ENCODE results near the gene TNIK. TPM values are rescaled to one million over a fixed set of nuclear protein-coding genes. Genes with fewer than 3 reads are reported as not detected.

Gene TNIK
- total RNA-seq, 1 experiment from 2014 or later, result 0.47 TPM

DNA sequence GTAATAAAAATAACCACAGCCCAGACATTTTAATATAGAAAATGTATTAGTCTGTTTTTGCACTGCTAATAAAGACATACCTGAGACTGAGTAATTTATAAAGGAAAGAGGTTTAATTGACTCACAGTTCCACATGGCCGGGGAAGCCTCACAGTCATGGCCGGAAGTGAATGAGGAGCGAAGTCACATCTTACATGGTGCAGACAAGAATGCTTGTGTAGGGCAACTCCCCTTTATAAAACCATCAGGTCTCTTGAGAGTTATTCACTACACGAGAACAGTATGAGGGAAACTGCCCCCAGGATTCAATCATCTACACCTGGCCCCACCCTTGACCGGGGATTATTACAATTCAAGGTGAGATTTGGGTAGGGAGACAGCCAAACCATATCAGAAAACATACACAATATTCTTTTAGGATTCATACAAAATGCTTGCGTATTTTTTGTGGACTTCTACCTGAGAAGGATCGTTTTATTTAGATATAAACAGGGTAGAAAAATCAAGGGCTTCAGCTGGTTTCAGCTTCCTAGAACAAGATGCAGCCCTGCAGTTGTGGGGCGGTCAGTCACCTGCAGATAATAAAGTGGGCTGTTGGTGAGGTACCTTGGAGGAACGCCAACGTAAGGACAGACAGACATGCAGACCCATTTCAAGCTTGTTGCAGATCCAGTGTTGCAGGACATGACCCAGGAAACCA, 101.9 kb downstream of the TNIK start:
- H3K4me1 ChIP-seq (replicated peaks), result no peaks in the 10 kb centered on the region
- H3K27ac ChIP-seq, result no peak overlapping the region
- H3K36me3 ChIP-seq, result no peaks in the 10 kb centered on the region
- no peaks in the 10 kb centered on the region for H3K27me3 ChIP-seq (replicated peaks)
- H3K4me3 ChIP-seq, result no peak overlapping the region
- H3K9me3 ChIP-seq (replicated peaks), result no peaks in the 10 kb centered on the region
- no peak for DNase-seq (ENCODE audit: low read depth in 1 of 2, low spot score in 2 of 2)

GRCh38 chr3:171357721-171358120, 102.5 kb downstream of the TNIK start:
- no peaks in the 10 kb centered on the region for H3K36me3 ChIP-seq
- H3K9me3 ChIP-seq (replicated peaks), result no peaks in the 10 kb centered on the region
- H3K27ac ChIP-seq, result no peak overlapping the region
- H3K4me3 ChIP-seq, result no peak overlapping the region
- DNase-seq (ENCODE audit: low read depth in 1 of 2, low spot score in 2 of 2), result no peak
- no peaks in the 10 kb centered on the region for H3K27me3 ChIP-seq (replicated peaks)
- no peaks in the 10 kb centered on the region for H3K4me1 ChIP-seq (replicated peaks)

DNA sequence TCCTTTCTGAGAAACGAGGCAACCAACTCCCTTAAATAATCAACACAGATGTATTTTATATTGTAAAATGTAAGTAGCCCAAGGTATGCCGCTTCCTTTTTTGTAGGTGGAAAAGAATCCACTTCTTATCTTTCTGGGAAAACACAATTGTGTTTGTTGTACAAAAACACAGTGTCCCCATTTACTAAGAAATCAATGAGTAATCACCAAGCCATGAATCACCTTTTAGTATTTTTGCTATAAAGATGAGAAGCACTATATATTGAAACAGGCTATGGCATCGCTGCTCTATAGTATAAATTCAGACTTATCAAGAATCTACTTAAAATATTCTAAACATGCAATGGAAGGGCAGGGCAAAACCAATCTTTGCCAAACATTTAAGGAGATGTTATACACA, 104.0 kb downstream of the TNIK start:
- no peaks in the 10 kb centered on the region for H3K36me3 ChIP-seq
- no peaks in the 10 kb centered on the region; the same call in 1 of the 2 replicates for H3K4me1 ChIP-seq (replicated peaks)
- H3K27ac ChIP-seq, result no peak overlapping the region
- H3K4me3 ChIP-seq, result no peak overlapping the region
- no peak for DNase-seq (ENCODE audit: low read depth in 1 of 2, low spot score in 2 of 2)
- no peaks in the 10 kb centered on the region for H3K27me3 ChIP-seq (replicated peaks)
- no peaks in the 10 kb centered on the region for H3K9me3 ChIP-seq (replicated peaks)

DNA sequence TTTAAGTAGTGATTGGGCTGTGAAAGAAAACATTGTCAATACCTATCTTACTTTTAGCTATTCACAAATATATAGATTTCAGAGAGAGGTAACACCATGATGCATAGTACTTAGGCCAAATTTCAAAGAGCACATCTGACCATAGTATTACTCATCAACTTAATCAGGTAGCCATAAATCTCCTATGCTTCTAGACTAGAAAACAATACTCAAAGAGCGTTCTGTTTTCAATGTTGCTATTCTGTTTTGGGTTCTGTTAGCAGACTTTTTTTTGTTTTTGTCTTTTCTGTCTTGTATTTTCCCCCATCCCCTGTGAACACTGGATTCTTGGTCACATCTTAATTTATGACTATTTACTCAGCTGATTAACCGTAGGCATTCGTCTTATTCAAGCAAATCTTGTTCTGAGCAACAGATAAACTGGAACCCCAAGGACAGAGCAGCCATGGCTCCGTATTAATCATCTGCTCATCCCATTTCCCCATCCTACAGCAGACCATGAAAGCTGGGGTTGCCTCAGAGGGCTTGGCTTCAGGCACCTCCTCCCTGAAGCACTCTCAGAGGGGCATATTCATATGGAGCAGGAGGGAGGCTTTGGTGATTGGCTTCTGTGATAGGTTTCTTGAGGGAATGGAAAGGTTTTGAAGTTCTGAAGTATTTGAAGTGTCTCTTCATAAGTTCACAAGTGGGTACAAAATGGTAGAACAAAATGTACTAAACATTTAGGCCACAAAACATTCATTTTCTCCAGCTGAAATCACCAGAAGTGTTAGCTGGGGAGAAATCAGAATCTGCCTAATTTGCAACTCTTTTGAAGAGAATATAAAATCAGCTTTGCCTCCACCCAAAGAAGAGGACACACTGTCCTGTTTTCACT, 105.3 kb downstream of the TNIK start:
- DNase-seq (ENCODE audit: low read depth in 1 of 2, low spot score in 2 of 2), result no peak
- Histone ChIP-seq H3K27me3 (replicated peaks) (no peaks in the 10 kb centered on the region), H3K4me3 (no peak overlapping the region), H3K36me3 (no peaks in the 10 kb centered on the region), H3K4me1 (replicated peaks) (no peaks in the 10 kb centered on the region; the same call in 1 of the 2 replicates), H3K27ac (no peak overlapping the region), H3K9me3 (replicated peaks) (no peaks in the 10 kb centered on the region)

DNA sequence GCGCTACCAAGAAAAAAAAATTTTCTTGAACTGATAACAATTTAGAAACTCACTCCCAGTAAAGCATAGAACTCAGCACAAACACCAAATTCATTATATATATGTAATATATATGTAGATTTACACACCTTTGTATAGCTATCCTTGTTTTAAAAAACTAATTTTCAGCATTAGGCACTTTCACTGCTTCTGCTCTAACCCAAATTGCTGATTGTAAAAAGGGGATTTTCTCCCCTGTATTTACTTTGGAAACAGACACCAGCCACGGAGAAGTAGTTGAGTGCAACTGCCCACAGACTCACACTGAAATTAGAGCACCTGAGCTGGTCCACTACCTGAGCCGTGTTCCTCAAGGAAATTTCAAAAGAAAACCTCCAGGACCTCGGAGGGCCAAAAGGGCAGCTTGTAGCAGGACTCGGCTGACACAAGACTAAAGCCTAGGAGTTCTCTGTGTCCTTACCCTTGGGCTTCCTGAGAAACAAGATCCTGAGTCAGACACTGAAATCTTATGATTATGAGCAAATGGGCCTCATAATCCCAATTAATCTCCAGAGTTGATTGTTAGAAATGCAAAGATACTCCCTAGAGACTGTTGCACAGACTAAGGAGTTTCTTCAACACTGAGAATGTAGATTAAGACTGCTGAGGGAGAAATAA, 106.0 kb downstream of the TNIK start:
- DNase-seq (ENCODE audit: low read depth in 1 of 2, low spot score in 2 of 2), result no peak
- Histone ChIP-seq H3K36me3 (no peaks in the 10 kb centered on the region), H3K4me1 (replicated peaks) (no peaks in the 10 kb centered on the region; the same call in 1 of the 2 replicates), H3K9me3 (replicated peaks) (no peaks in the 10 kb centered on the region), H3K4me3 (no peak overlapping the region), H3K27ac (no peak overlapping the region), H3K27me3 (replicated peaks) (no peaks in the 10 kb centered on the region)

- Histone ChIP-seq H3K27me3 (replicated peaks) (no peaks in the 10 kb centered on the region), H3K4me1 (replicated peaks) (no peaks in the 10 kb centered on the region; the same call in 1 of the 2 replicates), H3K36me3 (no peaks in the 10 kb centered on the region), H3K4me3 (no peak overlapping the region), H3K9me3 (replicated peaks) (no peaks in the 10 kb centered on the region), H3K27ac (no peak overlapping the region)
- no peak for DNase-seq (ENCODE audit: low read depth in 1 of 2, low spot score in 2 of 2)
Measured at GRCh38 chr3:171353423-171353822, 106.8 kb downstream of the TNIK start.

DNA sequence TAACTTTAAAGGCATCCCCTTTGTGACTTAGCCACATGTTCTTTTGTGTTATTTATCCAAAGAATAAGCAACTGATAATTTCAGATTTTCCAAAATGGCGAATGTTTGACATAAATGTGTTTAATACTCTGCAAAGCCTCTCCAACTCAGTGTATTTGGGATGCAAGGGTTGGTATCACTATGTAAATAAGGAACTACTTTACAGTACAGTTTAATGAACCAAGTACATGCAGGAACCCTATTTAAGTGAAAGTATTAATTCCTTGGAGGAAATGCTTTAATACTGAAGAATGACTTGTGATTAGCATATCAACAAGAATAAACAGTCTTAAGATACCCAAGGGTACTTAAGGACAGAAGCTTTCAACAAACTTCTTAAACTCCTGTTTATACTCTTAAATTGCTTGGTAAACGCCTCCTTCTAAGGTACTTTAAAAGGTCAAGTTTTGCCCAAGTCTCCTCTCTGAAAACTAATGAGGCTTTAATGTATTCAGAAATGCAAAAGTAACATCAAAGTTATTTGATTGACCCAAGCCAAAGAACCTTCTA, 107.7 kb downstream of the TNIK start:
- DNase-seq (ENCODE audit: low read depth in 1 of 2, low spot score in 2 of 2), result no peak

GRCh38 chr3:171351676-171352075, 108.5 kb downstream of the TNIK start:
- H3K4me1 ChIP-seq (replicated peaks), result no peaks in the 10 kb centered on the region; the same call in 1 of the 2 replicates
- H3K27me3 ChIP-seq (replicated peaks), result no peaks in the 10 kb centered on the region
- peak in 1 of 2 experiments; percentile 7 for DNase-seq (ENCODE audit: low read depth in 1 of 2, low spot score in 2 of 2)

More for the DNA sequence above, 107.7 kb downstream of the TNIK start:
- Histone ChIP-seq H3K9me3 (replicated peaks) (no peaks in the 10 kb centered on the region), H3K4me3 (no peak overlapping the region), H3K36me3 (no peaks in the 10 kb centered on the region), H3K27ac (no peak overlapping the region), H3K27me3 (replicated peaks) (no peaks in the 10 kb centered on the region), H3K4me1 (replicated peaks) (no peaks in the 10 kb centered on the region; the same call in 1 of the 2 replicates)

DNA sequence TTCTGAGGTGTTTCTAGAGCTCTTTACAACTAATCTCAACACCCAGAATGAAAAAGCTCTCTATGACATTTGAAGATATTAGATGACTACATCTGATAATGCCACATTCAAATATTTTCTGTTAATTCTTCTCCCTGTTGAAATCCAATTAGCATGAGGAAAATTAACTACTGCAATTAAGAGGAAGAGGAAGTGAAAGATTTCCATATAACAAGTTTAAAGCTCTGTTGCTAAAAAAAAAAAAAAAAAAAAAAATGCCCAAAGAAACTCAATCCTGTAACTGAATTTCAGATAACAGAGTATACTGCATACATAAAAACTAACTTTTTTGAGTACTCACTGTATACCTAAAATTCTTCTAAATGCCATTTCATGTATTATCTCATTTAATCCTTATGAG, 109.8 kb downstream of the TNIK start:
- no peaks in the 10 kb centered on the region; the same call in 1 of the 2 replicates for H3K4me1 ChIP-seq (replicated peaks)
- no peaks in the 10 kb centered on the region for H3K27me3 ChIP-seq (replicated peaks)
- H3K4me3 ChIP-seq, result no peak overlapping the region
- H3K9me3 ChIP-seq (replicated peaks), result no peaks in the 10 kb centered on the region
- no peak for DNase-seq (ENCODE audit: low read depth in 1 of 2, low spot score in 2 of 2)
- H3K27ac ChIP-seq, result no peak overlapping the region
- H3K36me3 ChIP-seq, result no peaks in the 10 kb centered on the region

More at GRCh38 chr3:171351676-171352075, 108.5 kb downstream of the TNIK start:
- Histone ChIP-seq H3K36me3 (no peaks in the 10 kb centered on the region), H3K4me3 (no peak overlapping the region), H3K9me3 (replicated peaks) (no peaks in the 10 kb centered on the region), H3K27ac (no peak overlapping the region)

- H3K4me3 ChIP-seq, result no peak overlapping the region
- no peaks in the 10 kb centered on the region for H3K9me3 ChIP-seq (replicated peaks)
- DNase-seq (ENCODE audit: low read depth in 1 of 2, low spot score in 2 of 2), result no peak
- H3K27ac ChIP-seq, result no peak overlapping the region
- no peaks in the 10 kb centered on the region; the same call in 1 of the 2 replicates for H3K4me1 ChIP-seq (replicated peaks)
- no peaks in the 10 kb centered on the region for H3K36me3 ChIP-seq
- H3K27me3 ChIP-seq (replicated peaks), result no peaks in the 10 kb centered on the region
Measured at GRCh38 chr3:171349392-171349791, 110.8 kb downstream of the TNIK start.

- no peaks in the 10 kb centered on the region for H3K36me3 ChIP-seq
- no peak overlapping the region for H3K4me3 ChIP-seq
- H3K4me1 ChIP-seq (replicated peaks), result no peaks in the 10 kb centered on the region; the same call in 1 of the 2 replicates
- no peak for DNase-seq (ENCODE audit: low read depth in 1 of 2, low spot score in 2 of 2)
- no peaks in the 10 kb centered on the region for H3K27me3 ChIP-seq (replicated peaks)
- no peaks in the 10 kb centered on the region for H3K9me3 ChIP-seq (replicated peaks)
- no peak overlapping the region for H3K27ac ChIP-seq
Measured at GRCh38 chr3:171348121-171348520, 112.1 kb downstream of the TNIK start.

DNA sequence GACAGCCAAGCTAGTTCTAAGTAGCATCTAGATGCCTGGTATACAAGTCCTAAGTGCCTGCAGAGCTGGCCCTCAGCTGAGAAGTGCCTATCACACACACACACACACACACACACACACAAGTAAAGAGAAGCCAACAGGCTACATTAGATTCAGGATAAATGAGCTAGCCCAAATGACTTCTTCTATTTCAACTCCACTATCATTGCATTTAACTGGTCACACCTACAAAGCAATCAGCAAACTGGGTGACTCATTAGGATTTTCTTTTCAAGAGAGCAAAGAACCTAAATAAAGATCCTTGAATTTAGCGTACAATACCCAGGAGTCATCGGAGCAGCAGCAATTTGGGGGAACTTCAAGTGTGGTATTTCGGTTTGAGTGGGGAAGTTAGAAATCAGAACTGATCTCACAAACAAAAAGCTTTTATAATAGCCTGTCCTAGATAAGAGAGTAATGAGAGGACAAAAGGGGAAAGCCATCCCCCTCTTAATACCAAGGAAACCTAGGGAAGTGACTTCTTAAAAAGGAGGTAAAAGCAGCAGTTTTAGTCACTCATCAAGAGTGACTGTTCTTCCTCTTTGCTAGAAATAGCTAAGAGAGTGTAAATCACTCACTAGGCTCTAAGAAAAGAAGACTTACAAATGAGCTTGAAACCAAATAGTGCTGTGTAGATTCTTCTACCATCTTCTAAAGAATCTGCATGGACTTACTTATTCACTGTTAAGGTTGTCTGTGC, 112.7 kb downstream of the TNIK start:
- H3K4me3 ChIP-seq, result no peak overlapping the region
- no peak for DNase-seq (ENCODE audit: low read depth in 1 of 2, low spot score in 2 of 2)
- H3K4me1 ChIP-seq (replicated peaks), result no peaks in the 10 kb centered on the region; the same call in 1 of the 2 replicates
- H3K36me3 ChIP-seq, result no peaks in the 10 kb centered on the region
- H3K9me3 ChIP-seq (replicated peaks), result no peaks in the 10 kb centered on the region
- H3K27me3 ChIP-seq (replicated peaks), result no peaks in the 10 kb centered on the region
- H3K27ac ChIP-seq, result no peak overlapping the region

All from SJSA1 (cell line).